IMR-90 (cell line): ENCODE measurements around the gene MRPL38. TPM values are rescaled to one million over a fixed set of nuclear protein-coding genes. Genes with fewer than 3 reads are reported as not detected.

ENCODE experiments used
- ATAC-seq: fragments of 200-7000 bp; cut with Tn5 transposase; 2 replicates; pipeline ENCODE4 v1.9.1; 2020; ENCODE audit warnings: low read depth, mild to moderate bottlenecking, moderate library complexity
- BruUV-seq: library from RNA; stranded (reverse); fragments of 400-500 nt; replicated peaks from 2 replicates; lab custom pipeline; 2021; lab: Mats Ljungman, UMichigan
- CTCF ChIA-PET: fragments of 300-600 bp; formaldehyde crosslinking; extraction: SDS; loops from one replicate; lab custom pipeline; 2021; ENCODE audit warnings: antibody characterized with exemption; lab: Yijun Ruan, JAX
- POLR2A ChIA-PET: fragments of 300-600 bp; sonication (Branson Sonifier 250); formaldehyde crosslinking; loops from one replicate; lab custom pipeline; 2022; ENCODE audit warnings: antibody characterized with exemption; ENCODE audit not compliant: unreplicated experiment; lab: Charles Lee
- DNase-seq: peaks from one replicate; pipeline ENCODE4 v3.0.0; 2013
- H2AFZ ChIP-seq: replicated peaks from 2 replicates; pipeline ENCODE3; 2013; ENCODE audit warnings: low read length, mild to moderate bottlenecking; ENCODE audit not compliant: poor library complexity
- H2AK5ac ChIP-seq: 2 replicates; pipeline ENCODE4 v1.6.1; 2013; ENCODE audit warnings: low read depth, low read length, inconsistent platforms
- H2AK9ac ChIP-seq: replicated peaks from 2 replicates; pipeline ENCODE3; 2013; ENCODE audit warnings: mild to moderate bottlenecking, low read depth, low read length, moderate library complexity; ENCODE audit not compliant: poor library complexity
- H2BK120ac ChIP-seq: 2 replicates; pipeline ENCODE4 v1.6.1; 2013; ENCODE audit warnings: low read depth, low read length, inconsistent platforms
- H2BK15ac ChIP-seq: 3 replicates; pipeline ENCODE4 v1.6.1; 2013; ENCODE audit warnings: low read depth, low read length, inconsistent platforms
- H2BK20ac ChIP-seq: 2 replicates; pipeline ENCODE4 v1.6.1; 2013; ENCODE audit warnings: low read depth, mild to moderate bottlenecking, inconsistent platforms, low read length, moderate library complexity
- H2BK5ac ChIP-seq: 2 replicates; pipeline ENCODE4 v1.6.1; 2013; ENCODE audit warnings: mild to moderate bottlenecking, low read depth, low read length, inconsistent platforms; ENCODE audit not compliant: poor library complexity, severe bottlenecking
- H3K14ac ChIP-seq: replicated peaks from 2 replicates; pipeline ENCODE4 v1.6.1; 2013; ENCODE audit warnings: low read depth, low read length, inconsistent platforms
- H3K18ac ChIP-seq: 2 replicates; pipeline ENCODE4 v1.6.1; 2013; ENCODE audit warnings: low read depth, low read length, control low read depth
- H3K23ac ChIP-seq: 2 replicates; pipeline ENCODE4 v1.6.1; 2013; ENCODE audit warnings: low read depth, low read length, inconsistent platforms
- H3K27ac ChIP-seq: 2 replicates; pipeline ENCODE4 v1.5.1; 2013; ENCODE audit warnings: mild to moderate bottlenecking, control low read depth, low read length; ENCODE audit not compliant: insufficient read depth
- H3K27me3 ChIP-seq: 2 replicates; pipeline ENCODE4 v1.6.1; 2013; ENCODE audit warnings: low read length; ENCODE audit not compliant: control insufficient read depth, insufficient read depth
- H3K36me3 ChIP-seq: 2 replicates; pipeline ENCODE4 v1.6.1; 2013; ENCODE audit warnings: low read length, mixed read lengths; ENCODE audit not compliant: control insufficient read depth, insufficient read depth
- H3K4ac ChIP-seq: 2 replicates; pipeline ENCODE4 v1.6.1; 2013; ENCODE audit warnings: low read depth, low read length, inconsistent platforms
- H3K4me1 ChIP-seq: 2 replicates; pipeline ENCODE4 v1.6.1; 2013; ENCODE audit warnings: low read length, mixed read lengths; ENCODE audit not compliant: control insufficient read depth, insufficient read depth
- H3K4me2 ChIP-seq: 2 replicates; pipeline ENCODE4 v1.6.1; 2013; ENCODE audit warnings: low read depth, mild to moderate bottlenecking, control low read depth, low read length, moderate library complexity
- H3K4me3 ChIP-seq: 2 replicates; pipeline ENCODE4 v1.5.1; 2013; ENCODE audit warnings: low read depth, mild to moderate bottlenecking, control low read depth, low read length, moderate library complexity; ENCODE audit not compliant: insufficient read depth
- H3K56ac ChIP-seq: 2 replicates; pipeline ENCODE4 v1.6.1; 2013; ENCODE audit warnings: low read length, inconsistent platforms; ENCODE audit not compliant: insufficient read depth; ENCODE audit errors: extremely low read depth
- H3K79me1 ChIP-seq, 2 experiments: 2 replicates each; pipeline ENCODE4 v1.6.1; 2013; ENCODE audit warnings: low read length in 2 of 2, inconsistent platforms in 1 of 2, low read depth in 1 of 2
- H3K9ac ChIP-seq: 2 replicates; pipeline ENCODE4 v1.6.1; 2013; ENCODE audit warnings: low read depth, low read length, control low read depth
- H3K9me1 ChIP-seq: 2 replicates; pipeline ENCODE4 v1.6.1; 2013; ENCODE audit warnings: low read length, inconsistent platforms; ENCODE audit not compliant: insufficient read depth
- H3K9me3 ChIP-seq: 2 replicates; pipeline ENCODE4 v1.6.1; 2013; ENCODE audit warnings: low read length; ENCODE audit not compliant: control insufficient read depth, insufficient read depth
- H4K20me1 ChIP-seq: 2 replicates; pipeline ENCODE4 v1.6.1; 2013; ENCODE audit warnings: low read length, inconsistent platforms; ENCODE audit not compliant: insufficient read depth
- H4K5ac ChIP-seq: 2 replicates; pipeline ENCODE4 v1.6.1; 2013; ENCODE audit warnings: mild to moderate bottlenecking, low read depth, low read length, control low read depth
- H4K8ac ChIP-seq, 2 experiments: 2 replicates each; pipeline ENCODE4 v1.6.1; 2013; ENCODE audit warnings: low read depth in 2 of 2, low read length in 2 of 2, control low read depth in 1 of 2, inconsistent platforms in 1 of 2
- H4K91ac ChIP-seq: 2 replicates; pipeline ENCODE4 v1.6.1; 2013; ENCODE audit warnings: low read depth, low read length, inconsistent platforms; ENCODE audit not compliant: insufficient read depth
- CEBPB ChIP-seq: IDR thresholded peaks from 2 replicates; pipeline ENCODE4 v1.6.1; 2012; ENCODE audit warnings: low read depth, low read length, improper control_type of control experiment
- CHD1 ChIP-seq: IDR thresholded peaks from 2 replicates; pipeline ENCODE4 v1.6.1; 2012; ENCODE audit warnings: low read depth, low read length, improper control_type of control experiment
- CTCF ChIP-seq: conservative IDR thresholded peaks from 2 replicates; pipeline ENCODE4 v1.5.1; 2012; ENCODE audit warnings: mild to moderate bottlenecking, low read depth, low read length, improper control_type of control experiment
- ELK1 ChIP-seq: fragments of 150-350 bp; IDR thresholded peaks from 2 replicates; pipeline ENCODE4 v1.6.1; 2016; ENCODE audit warnings: low read depth, mild to moderate bottlenecking, low read length, moderate library complexity, borderline replicate concordance
- MAFK ChIP-seq: IDR thresholded peaks from 2 replicates; pipeline ENCODE4 v1.6.1; 2012; ENCODE audit warnings: low read depth, low read length, improper control_type of control experiment
- MAZ ChIP-seq: IDR thresholded peaks from 2 replicates; pipeline ENCODE4 v1.6.1; 2012; ENCODE audit warnings: low read depth, mild to moderate bottlenecking, low read length, improper control_type of control experiment, moderate library complexity, borderline replicate concordance
- MXI1 ChIP-seq: IDR thresholded peaks from 2 replicates; pipeline ENCODE4 v1.6.1; 2012; ENCODE audit warnings: low read depth, mild to moderate bottlenecking, low read length, moderate library complexity, borderline replicate concordance
- NFE2L2 ChIP-seq: fragments of 150-350 bp; IDR thresholded peaks from 2 replicates; pipeline ENCODE4 v1.6.1; 2016; ENCODE audit warnings: low read depth, mild to moderate bottlenecking, low read length
- POLR2A ChIP-seq: IDR thresholded peaks from 2 replicates; pipeline ENCODE4 v1.6.1; 2012; ENCODE audit warnings: mild to moderate bottlenecking, low read depth, low read length
- RAD21 ChIP-seq: IDR thresholded peaks from 2 replicates; pipeline ENCODE4 v1.6.1; 2012; ENCODE audit warnings: low read length, improper control_type of control experiment
- RCOR1 ChIP-seq: IDR thresholded peaks from 2 replicates; pipeline ENCODE4 v1.6.1; 2012; ENCODE audit warnings: mild to moderate bottlenecking, low read length, improper control_type of control experiment; ENCODE audit not compliant: insufficient replicate concordance
- RFX5 ChIP-seq: IDR thresholded peaks from 2 replicates; pipeline ENCODE4 v1.8.0; 2012; ENCODE audit warnings: low read depth, mild to moderate bottlenecking, low read length, moderate library complexity
- SMC3 ChIP-seq: fragments of 150-350 bp; IDR thresholded peaks from 2 replicates; pipeline ENCODE4 v1.6.1; 2016; ENCODE audit warnings: low read depth, mild to moderate bottlenecking, antibody characterized with exemption, low read length, moderate library complexity
- USF2 ChIP-seq: fragments of 150-350 bp; IDR thresholded peaks from 2 replicates; pipeline ENCODE4 v1.6.1; 2017; ENCODE audit warnings: mild to moderate bottlenecking, antibody characterized with exemption, low read length, low read depth
- WGBS, 2 experiments: methylation state at CpG; one replicate each; pipeline versions ENCODE4 v1.1.5 to v1.1.7; 2013; ENCODE audit warnings: missing lambda C conversion rate in 2 of 2; ENCODE audit not compliant: insufficient read length in 1 of 2; ENCODE audit errors: extremely low coverage in 2 of 2; 5-methylcytosine and 5-hydroxymethylcytosine counted together
- dilution Hi-C: fragments of 300-500 bp; cut with HindIII; formaldehyde crosslinking; loops from one replicate; pipeline ENCODE4 v1.14.3; 2018; ENCODE audit warnings: low sequenced_read_pairs; ENCODE audit not compliant: unreplicated experiment
- in situ Hi-C: fragments of 300-500 bp; cut with MboI; formaldehyde crosslinking; loops from 3 replicates; pipeline ENCODE4 v1.14.3; 2019; ENCODE audit warnings: low sequenced_read_pairs, inconsistent platforms, mixed read lengths
- intact Hi-C: fragments of 100-400 bp; cut with micrococcal nuclease; formaldehyde crosslinking; loops from 2 replicates; pipeline ENCODE4 v1.10.0; 2022
- polyA plus RNA-seq, 3 experiments: library from polyadenylated mRNA; depleted of rRNA; stranded (reverse); fragments of >200 nt; gene quantifications; 2 replicates each; pipeline ENCODE4 v1.2.3, GENCODE V29; 2012; ENCODE audit warnings: low replicate concordance in 1 of 3
- total RNA-seq: library from RNA; depleted of rRNA; stranded (reverse); fragments of >200 nt; gene quantifications from 2 replicates; pipeline ENCODE4 v1.2.3, GENCODE V29; 2012

The MRPL38 gene
- total and polyA plus RNA-seq, 2 of the 4 experiments (the other 2 are of a cell fraction), result 13.3 to 42.5 TPM

GRCh38 chr17:75925912-75926311 lies 21.2 kb upstream of the MRPL38 start:
- Histone ChIP-seq H3K4me1 (no peaks in the 10 kb centered on the region), H3K27me3 (no peaks in the 10 kb centered on the region), H3K27ac (no peak overlapping the region), H3K4ac (no peak overlapping the region), H3K9me1 (peaks cover 5% of the 10 kb centered on the region; the same call in 1 of the 2 replicates), H4K8ac (no peak overlapping the region), H4K5ac (no peak overlapping the region), H2BK5ac (no peak overlapping the region), H2BK20ac (no peak overlapping the region), H2BK15ac (no peak overlapping the region), H3K56ac (no peak overlapping the region), H3K9me3 (no peaks in the 10 kb centered on the region), H3K4me2 (no peak overlapping the region), H2AK9ac (no peak overlapping the region), H3K79me1 (no peaks in the 10 kb centered on the region), H3K23ac (no peak overlapping the region), H3K9ac (no peak overlapping the region), H3K18ac (no peak overlapping the region), H3K4me3 (no peak overlapping the region), H3K14ac (no peak overlapping the region), H2AK5ac (no peak overlapping the region), H4K20me1 (no peaks in the 10 kb centered on the region; the same call in 1 of the 2 replicates), H4K91ac (no peak overlapping the region), H3K36me3 (peaks cover 12% of the 10 kb centered on the region), H2BK120ac (no peak overlapping the region), H2AFZ (no peak overlapping the region)
- no peak for TF ChIP-seq CTCF
- TF ChIP-seq CEBPB, result no peak
- TF ChIP-seq RAD21, result no peak
- no peak for TF ChIP-seq MAZ
- TF ChIP-seq NFE2L2, result no peak
- TF ChIP-seq MXI1, result no peak
- no peak for TF ChIP-seq MAFK
- no peak for TF ChIP-seq POLR2A
- no peak for TF ChIP-seq RFX5
- no peak for TF ChIP-seq USF2
- TF ChIP-seq CHD1, result no peak
- TF ChIP-seq ELK1, result no peak
- TF ChIP-seq SMC3, result no peak
- TF ChIP-seq RCOR1, result no peak
- POLR2A ChIA-PET, result no interaction called here
- ATAC-seq (no peak), DNase-seq (no peak)
- WGBS, 2 experiments, result 91% methylated on average over 6 of the region's 15 CpGs; no CpG with 5 or more reads in 1 of the 2 experiments
- dilution Hi-C loops (no loop called here), in situ Hi-C loops (no loop called here), intact Hi-C loops (no loop called here)
- BruUV-seq, result no TSS peak
- CTCF ChIA-PET, result no interaction called here
